HG02678 (cell line): ENCODE data around the gene NXPH2.

ENCODE experiments used
- ATAC-seq: cut with Tn5 transposase; IDR thresholded peaks from one replicate; pipeline ENCODE4 v1.9.1; 2021; ENCODE audit warnings: mild to moderate bottlenecking, moderate library complexity; ENCODE audit not compliant: unreplicated experiment

NXPH2 gene

GRCh38 chr2:138712212-138712979 lies 67.8 kb downstream of the NXPH2 start:
- ATAC-seq: peak; percentile 86

GRCh38 chr2:138711812-138712211 lies 68.4 kb downstream of the NXPH2 start:
- ATAC-seq: peak; percentile 40

- no peak for ATAC-seq
Measured at GRCh38 chr2:138708682-138709241, 71.4 kb downstream of the NXPH2 start.

GRCh38 chr2:138707392-138708074 lies 72.7 kb downstream of the NXPH2 start:
- ATAC-seq: no peak

GRCh38 chr2:138703242-138703641 lies 76.9 kb downstream of the NXPH2 start:
- ATAC-seq: no peak

GRCh38 chr2:138700716-138701115 lies 79.5 kb downstream of the NXPH2 start:
- no peak for ATAC-seq

- ATAC-seq: no peak
Measured at GRCh38 chr2:138699421-138699820, 80.8 kb downstream of the NXPH2 start.

GRCh38 chr2:138698428-138698827 lies 81.8 kb downstream of the NXPH2 start:
- ATAC-seq: no peak

GRCh38 chr2:138691667-138692066 lies 88.5 kb downstream of the NXPH2 start:
- no peak for ATAC-seq

GRCh38 chr2:138689705-138690104 lies 90.5 kb downstream of the NXPH2 start:
- ATAC-seq: peak; percentile 61

- no peak for ATAC-seq
Measured at GRCh38 chr2:138682163-138682562, 98.0 kb downstream of the NXPH2 start.

- ATAC-seq: no peak
Measured at GRCh38 chr2:138677221-138677620, 103.0 kb downstream of the NXPH2 start.

GRCh38 chr2:138676619-138677021 lies 103.6 kb downstream of the NXPH2 start:
- no peak for ATAC-seq

GRCh38 chr2:138671566-138671965 lies 108.6 kb downstream of the NXPH2 start:
- ATAC-seq: no peak

- ATAC-seq: no peak
Measured at GRCh38 chr2:138670734-138671133, 109.5 kb downstream of the NXPH2 start.

GRCh38 chr2:138665937-138666336 lies 114.3 kb downstream of the NXPH2 start:
- no peak for ATAC-seq

GRCh38 chr2:138658187-138658894 lies 121.8 kb downstream of the NXPH2 start:
- ATAC-seq: no peak

GRCh38 chr2:138654146-138654545 lies 126.0 kb downstream of the NXPH2 start:
- ATAC-seq: no peak

GRCh38 chr2:138652378-138652777 lies 127.8 kb downstream of the NXPH2 start:
- no peak for ATAC-seq

GRCh38 chr2:138649571-138649970 lies 130.6 kb downstream of the NXPH2 start:
- no peak for ATAC-seq

GRCh38 chr2:138648606-138649005 lies 131.6 kb downstream of the NXPH2 start:
- no peak for ATAC-seq
